Fibroblast of skin of abdomen (primary cell): Measurements from ENCODE around the gene ARHGAP32.
"Not testable (repeated sequence)": the region's sequence is repeated elsewhere in the genome, so short reads cannot be mapped to it uniquely, and the experiment has no call there.

ENCODE experiments used
- DNase-seq: peaks from one replicate; pipeline ENCODE4 v3.0.0-alpha.2; 2013

Gene ARHGAP32

DNA sequence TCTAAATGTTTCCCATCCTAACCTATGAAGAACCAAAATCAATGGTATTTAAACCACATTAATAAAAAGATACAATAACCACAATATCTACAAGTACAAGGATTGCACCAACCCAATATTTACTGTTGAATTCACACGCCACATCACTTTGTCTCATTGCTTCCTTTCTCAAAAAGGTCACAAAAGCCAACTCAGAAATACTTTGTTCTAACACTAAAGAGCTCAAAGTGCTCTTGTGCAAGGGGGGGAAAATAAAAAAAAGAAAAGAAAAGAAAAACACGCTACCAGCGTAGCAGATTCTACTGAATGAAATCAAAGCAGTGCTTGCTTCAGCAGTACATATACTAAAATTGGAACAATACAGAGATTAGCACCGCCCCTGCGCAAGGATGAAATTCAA lies 10.5 kb upstream of the ARHGAP32 start:
- DNase-seq, result no peak

DNA sequence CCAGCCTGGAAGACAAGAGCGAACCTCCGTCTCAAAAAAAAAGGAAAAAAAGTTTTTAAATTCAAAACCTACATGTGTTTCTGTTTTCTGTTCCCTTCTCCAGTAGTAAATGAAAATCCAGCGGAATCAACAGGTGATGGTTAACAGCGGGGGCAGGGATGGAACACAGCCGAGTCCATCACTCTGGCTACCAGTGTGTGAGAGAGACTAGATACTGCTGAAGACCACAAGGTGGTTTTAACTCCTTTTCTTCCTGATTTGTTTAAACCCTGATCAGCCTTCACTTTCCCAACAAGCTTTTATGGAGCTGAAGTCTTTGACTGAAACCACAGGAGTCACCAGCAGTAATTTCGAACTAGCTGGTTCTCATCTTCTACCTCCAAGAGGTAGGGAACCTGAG lies 3.6 kb upstream of the ARHGAP32 start:
- no peak for DNase-seq

DNA sequence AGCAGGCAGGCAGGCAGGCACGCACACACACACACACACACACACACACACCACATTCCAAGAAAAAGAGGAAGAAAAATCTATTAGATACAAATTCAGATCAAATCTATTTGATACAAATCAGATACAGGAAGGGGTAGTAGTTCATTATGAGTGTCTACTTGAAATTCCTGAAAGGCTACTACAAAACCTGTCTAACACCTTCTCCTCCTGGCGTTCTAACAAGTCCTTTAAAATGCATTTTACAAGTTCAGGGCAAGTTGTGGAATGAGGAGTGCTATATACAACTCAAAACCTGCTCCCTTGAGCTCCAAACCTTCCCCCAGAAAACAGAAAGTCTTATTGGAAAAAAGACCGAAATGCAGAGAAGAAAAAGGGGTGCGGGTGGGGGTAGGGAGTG lies 476 bp downstream of the ARHGAP32 start:
- DNase-seq, result no peak

DNA sequence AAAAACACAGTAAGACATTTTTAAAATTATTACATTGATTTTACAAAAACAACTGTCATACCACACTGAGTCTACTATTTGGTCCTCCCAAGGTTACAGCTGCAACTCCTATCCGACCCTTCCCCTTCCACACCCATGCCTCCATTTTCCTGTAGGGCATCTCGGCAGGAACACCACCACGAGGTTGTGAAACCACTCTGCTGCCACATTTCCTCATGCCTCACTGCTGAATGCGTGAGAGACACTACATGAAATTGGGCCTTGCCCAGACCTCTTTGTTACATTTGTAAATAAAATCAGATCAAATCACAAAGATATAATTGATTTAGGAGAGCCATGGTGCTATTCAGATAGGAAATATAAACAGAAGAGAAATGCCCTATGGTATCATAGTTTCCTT lies 2.0 kb downstream of the ARHGAP32 start:
- no peak for DNase-seq

DNA sequence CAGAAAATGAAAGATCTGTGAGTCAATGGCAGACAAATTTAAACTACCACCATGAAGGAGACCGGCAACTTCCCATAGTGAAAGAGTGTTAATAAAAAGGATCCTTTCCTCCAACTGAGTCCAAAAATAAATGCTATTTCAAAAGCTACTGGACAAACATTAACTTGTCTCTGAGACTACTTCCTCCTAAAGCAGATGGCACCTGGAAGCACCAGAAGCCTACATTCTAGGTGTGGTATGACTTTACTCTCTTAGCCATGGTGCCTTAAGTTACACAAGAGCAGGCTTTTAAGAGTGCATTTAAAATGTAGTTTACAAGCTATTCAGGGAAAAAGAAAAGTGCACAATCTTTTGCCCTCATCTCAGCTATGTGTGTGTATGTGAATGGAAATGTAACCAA lies 2.5 kb downstream of the ARHGAP32 start:
- no peak for DNase-seq

DNA sequence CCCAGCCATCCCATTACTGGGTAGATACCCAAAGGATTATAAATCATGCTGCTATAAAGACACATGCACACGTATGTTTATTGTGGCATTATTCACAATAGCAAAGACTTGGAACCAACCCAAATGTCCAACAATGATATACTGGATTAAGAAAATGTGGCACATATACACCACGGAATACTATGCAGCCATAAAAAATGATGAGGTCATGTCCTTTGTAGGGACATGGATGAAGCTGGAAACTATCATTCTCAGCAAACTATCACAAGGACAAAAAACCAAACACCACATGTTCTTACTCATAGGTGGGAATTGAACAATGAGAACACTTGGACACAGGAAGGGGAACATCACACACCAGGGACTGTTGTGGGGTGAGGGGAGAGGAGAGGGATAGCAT lies 7.0 kb downstream of the ARHGAP32 start:
- DNase-seq, result not testable (repeated sequence)

DNA sequence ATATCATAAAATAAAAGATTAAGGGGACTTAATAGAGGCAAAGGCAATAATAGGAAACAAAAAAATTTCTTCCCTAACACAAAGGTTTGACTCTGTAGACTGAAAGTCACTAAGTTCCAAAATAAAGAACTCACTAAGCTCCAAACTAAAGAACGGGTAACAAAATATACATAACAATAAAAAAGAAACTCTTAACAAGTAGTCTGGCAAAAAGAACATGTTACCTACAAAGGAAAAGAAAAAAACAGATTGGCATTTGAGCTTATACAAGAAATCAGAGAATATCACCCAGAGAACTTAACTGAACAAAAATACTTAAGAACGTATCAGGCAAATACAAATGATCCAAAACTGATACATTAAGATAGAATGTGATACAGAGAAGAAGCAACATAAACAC lies 7.5 kb downstream of the ARHGAP32 start:
- no peak for DNase-seq

DNA sequence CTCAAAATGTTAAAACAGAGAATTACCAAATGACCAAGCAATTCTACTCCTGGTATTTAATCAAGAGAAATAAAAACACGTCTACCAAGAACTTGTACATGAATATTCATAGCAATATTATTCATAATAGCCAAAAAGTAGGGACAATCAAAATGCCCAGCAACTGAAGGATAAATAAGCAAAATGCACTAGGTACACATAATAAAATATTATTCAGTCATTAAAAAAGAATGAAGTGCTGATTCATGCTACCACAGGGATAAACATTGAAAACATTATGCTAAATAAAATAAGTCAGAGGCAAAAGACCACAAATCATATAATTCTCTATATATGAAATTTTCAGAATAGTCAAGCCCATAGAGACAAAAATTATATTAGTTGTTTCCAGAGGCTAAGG lies 24.8 kb downstream of the ARHGAP32 start:
- DNase-seq, result no peak

DNA sequence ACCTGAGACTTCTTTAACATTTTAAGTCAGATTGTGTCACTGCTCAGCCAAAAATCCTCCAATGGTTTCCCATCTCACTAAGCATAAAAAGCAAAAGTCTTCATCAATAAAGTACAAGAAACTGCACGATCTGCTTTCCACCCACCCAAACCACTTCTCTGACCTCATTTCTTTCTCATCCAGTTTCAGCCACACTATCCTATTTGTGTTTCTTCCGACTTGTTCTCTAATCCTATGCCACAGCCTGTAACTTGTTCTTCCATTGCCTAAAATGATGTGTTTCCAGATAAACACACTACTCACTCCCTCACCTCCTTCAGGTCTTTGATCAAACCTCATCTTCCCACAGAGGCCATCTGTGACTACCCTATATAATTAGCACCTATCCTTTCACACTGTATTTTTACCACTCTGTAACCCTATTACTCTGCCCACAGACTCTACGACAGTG lies 28.4 kb downstream of the ARHGAP32 start:
- no peak for DNase-seq

DNA sequence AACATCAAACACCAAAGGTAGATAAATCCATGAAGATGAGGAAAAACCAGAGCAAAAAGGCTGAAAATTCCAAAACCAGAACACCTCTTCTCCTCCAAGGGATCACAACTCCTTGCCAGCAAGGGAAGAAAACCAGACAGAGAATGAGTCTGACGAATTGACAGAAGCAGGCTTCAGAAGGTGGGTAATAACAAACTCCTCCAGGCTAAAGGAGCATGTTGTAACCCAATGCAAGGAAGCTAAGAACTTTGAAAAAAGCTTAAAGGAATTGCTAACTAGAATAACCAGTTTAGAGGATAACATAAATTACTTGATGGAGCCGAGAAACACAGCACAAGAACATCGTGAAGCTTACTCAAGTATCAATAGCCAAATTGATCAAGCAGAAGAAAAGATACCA lies 35.0 kb downstream of the ARHGAP32 start:
- DNase-seq, result not testable (repeated sequence)

DNA sequence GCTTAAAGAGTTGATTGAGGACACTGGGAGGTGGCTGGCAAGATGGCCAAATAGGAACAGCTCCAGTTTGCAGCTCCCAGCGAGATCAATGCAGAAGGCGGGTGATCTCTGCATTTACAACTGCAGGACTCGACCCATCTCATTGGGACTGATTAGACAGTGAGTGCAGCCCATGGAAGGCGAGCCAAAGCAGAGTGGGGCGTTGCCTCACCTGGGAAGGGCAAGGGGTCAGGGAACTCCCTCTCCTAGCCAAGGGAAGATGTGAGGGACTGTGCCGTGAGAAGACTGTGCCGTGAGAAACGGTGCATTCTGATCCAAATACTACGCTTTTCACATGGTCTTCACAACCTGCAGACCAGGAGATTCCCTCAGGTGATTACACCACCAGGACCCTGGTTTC lies 36.4 kb downstream of the ARHGAP32 start:
- DNase-seq, result no peak

DNA sequence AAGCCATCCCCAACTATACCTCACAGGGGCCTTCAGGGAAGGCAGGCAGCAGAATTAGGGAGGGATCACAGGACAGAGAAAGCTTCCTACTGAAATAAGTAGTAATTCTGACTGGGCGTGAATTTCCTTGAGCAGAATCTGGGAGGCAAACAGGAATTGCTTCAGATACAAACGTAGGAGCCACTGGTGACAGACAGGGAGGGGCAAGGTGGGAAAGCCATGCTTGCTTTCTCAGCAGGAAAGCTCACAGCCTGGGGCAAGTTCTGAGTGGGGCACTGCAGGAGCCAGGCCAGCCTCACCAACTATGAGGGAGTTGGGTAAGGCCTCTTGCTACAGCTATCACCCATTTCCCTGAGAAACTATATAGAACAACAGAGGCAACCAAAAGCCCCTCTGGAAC lies 43.6 kb downstream of the ARHGAP32 start:
- DNase-seq, result no peak

DNA sequence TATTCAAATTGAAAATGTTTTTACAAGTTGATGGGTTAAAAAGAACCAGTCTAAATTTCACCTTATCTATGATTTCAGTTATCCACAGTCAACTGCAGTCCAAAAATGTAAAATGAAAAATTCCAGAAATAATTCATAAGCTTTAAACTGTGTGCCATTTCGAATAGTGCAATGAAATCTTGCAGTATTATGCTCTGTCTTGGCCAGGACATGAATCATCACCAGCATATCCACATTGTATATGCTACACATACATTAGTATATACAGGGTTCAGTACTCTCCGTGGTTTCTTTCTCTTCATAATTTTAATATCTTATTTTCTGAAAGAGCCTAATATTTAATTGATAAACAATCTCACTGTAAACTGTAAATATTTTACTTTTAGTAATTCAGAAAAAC lies 45.9 kb downstream of the ARHGAP32 start:
- peak; percentile 45 for DNase-seq

DNA sequence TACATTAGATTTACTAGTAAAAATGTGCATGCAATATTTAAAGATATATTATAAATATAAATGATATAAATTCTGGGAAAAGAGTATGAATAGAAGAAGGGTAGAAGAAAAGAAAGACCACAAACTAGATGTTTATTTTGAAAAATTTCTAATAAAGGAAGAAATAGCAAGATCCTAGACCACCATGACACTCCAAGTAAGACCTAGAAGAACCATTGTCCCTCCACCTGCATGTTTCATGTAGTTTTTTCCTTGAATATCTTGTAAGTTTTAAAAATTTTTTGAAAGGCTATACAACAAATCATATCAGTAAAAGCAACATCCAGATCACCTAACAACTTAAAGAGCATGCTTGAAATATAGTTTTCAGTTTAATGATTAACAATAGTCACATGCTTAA lies 46.8 kb downstream of the ARHGAP32 start:
- no peak for DNase-seq

DNA sequence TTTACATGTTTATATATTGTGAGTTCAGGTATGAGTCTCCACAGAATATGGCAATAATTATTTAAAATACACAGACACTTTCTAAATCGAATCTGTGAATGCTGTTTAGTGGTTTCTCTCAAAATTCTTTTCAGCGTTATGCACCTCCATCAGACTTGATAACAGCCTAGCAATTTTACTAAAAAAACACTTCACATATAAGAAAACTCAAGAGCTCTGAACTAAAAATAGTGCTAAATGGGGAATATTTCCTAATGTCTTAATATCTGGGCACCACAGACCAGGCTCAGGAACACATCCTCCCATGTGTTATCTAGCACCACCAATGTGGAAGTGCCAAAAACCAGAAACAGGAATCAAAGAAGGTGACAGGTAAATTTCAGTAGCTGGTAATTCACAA lies 47.9 kb downstream of the ARHGAP32 start:
- no peak for DNase-seq

DNA sequence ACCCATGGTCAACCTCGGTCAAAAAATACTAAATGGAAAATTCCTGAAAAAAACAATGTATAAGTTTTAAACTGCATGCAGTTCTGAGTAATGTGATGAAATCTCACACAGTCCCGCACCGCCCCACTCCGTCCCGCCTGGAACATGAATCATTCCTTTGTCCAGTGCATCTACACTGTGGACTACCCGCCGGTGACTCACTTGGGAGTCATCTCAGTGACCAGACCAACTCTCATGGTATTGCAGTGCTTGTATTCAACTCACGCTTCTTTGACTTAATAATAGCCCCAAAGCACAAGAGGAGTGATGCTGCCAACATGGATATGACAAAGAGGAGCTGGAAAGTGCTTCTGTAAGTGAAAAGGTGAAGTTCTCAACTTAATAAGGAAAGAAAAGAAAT lies 48.8 kb downstream of the ARHGAP32 start:
- DNase-seq, result peak; percentile 99

DNA sequence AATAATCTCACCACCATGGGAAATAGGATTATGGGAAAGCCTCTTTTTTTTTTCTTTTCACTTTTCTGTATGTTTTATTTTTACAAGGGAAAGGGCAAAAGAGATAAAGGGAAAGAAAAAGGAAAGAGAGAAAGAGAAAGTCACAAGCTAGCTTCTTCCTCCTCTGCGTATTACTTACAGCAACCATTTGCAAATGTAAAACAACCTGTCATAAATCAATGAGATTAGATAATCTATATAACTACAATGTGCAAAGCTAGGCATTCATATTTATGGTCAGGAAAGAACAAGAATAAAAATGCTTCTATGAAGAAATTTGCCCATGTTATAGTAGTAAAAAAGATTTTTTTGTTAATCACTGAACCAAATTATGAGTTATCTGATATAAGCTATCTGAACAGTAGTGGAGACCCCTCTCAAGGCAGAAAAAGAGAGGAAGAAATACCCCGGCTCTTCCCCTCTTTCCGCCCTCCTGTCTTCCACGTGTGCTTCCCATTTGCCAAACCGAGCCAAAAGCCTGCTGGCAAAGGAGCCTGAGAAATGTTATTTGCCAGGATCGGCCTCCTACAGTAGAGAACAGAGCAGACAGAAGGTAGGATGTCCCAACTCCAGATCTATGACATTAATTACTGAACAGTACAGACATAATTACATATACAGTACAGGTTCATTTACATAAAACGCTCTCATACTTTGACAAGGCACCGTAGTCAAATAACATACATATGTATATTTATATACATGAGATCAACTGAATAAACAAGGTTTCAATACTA lies 50.2 kb downstream of the ARHGAP32 start:
- peak; percentile 26 for DNase-seq

DNA sequence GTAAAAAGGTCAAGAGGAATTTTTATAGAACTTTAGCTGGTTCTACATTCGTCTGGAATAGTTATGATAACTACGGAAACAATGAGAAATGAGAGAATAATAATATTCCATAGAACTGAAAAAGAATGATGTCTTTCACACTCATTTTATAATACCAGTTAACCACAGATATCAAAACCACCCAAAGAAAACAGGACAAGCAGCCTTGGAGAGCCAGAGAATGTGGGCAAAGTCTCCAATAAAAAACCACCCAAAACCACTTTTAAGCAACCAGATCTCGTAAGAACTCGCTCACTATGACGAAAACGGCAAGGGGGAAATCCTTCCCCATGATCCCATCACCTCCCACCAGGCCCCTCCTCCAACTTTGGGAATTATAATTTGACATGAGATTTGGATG lies 60.8 kb downstream of the ARHGAP32 start:
- no peak for DNase-seq

DNA sequence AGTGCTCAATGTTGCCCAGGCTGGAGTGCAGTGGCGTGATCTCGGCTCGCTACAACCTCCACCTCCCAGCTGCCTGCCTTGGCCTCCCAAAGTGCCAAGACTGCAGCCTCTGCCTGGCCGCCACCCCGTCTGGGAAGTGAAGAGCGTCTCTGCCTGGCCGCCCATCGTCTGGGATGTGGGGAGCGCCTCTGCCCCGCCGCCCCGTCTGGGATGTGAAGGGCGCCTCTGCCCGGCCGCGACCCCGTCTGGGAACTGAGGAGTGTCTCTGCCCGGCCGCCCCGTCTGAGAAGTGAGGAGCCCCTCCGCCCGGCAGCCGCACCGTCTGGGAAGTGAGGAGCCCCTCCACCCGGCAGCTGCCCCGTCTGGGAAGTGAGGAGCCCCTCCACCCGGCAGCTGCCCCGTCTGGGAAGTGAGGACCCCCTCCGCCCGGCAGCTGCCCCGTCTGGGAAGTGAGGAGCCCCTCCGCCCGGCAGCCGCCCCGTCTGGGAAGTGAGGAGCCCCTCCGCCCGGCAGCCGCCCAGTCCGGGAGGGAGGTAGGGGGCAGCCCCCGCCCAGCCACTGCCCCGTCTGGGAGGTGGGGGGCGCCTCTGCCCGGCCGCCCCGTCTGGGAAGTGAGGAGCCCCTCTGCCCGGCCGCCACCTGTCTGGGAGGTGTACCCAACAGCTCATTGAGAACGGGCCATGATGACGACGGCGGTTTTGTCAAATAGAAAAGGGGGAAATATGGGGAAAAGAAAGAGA lies 63.1 kb downstream of the ARHGAP32 start:
- not testable (repeated sequence) for DNase-seq

DNA sequence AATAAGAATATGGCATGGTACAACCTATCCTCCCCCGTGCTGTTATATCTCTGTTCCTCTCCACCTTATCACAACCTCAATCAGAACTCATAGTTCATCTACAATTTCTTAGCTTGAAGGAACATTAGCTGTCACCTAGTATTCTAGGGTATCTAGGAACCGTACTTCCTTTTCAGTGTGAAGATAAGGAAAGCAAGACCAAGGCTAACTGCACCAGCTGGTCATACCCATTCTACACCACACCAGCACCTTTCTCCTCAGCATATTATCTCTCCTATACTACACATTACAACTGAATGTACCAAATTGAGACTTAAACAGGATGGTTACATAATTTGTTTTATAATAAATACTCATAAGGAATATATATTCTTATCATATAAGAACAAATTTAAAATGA lies 73.1 kb downstream of the ARHGAP32 start:
- no peak for DNase-seq

DNA sequence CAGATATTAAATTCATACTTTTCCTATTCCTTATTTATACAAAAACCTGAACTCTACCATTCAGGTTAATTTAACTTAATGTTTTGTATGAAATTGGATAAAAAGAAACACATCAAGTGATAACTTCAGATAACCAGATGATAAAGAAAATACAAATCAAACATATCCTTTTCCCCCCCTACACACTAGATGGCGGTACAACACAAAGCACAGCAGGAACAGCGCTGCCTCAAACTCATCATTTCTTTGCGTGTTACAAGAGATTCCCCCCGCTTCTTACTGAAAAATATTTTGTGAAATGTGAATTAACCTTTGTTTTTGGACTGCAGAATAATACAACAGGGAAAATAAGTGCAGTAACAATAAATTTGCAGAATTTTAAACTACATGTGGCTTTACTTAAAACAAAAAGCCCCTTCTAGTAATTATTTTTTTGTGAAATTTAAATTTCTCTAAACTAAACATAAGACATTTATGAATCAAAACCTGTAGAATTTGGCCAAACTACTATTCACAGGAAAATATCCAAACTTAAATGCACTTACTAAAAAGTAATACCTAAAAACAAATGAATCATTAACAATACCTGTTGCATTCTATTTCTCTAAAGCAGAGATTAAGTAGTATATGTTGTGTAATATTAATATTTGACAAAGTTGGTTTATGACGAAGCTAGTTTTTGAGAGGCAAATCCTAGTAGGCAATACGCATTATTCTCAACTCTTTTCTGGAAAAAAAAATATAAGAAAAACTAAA lies 74.4 kb downstream of the ARHGAP32 start:
- peak; percentile 62 for DNase-seq

DNA sequence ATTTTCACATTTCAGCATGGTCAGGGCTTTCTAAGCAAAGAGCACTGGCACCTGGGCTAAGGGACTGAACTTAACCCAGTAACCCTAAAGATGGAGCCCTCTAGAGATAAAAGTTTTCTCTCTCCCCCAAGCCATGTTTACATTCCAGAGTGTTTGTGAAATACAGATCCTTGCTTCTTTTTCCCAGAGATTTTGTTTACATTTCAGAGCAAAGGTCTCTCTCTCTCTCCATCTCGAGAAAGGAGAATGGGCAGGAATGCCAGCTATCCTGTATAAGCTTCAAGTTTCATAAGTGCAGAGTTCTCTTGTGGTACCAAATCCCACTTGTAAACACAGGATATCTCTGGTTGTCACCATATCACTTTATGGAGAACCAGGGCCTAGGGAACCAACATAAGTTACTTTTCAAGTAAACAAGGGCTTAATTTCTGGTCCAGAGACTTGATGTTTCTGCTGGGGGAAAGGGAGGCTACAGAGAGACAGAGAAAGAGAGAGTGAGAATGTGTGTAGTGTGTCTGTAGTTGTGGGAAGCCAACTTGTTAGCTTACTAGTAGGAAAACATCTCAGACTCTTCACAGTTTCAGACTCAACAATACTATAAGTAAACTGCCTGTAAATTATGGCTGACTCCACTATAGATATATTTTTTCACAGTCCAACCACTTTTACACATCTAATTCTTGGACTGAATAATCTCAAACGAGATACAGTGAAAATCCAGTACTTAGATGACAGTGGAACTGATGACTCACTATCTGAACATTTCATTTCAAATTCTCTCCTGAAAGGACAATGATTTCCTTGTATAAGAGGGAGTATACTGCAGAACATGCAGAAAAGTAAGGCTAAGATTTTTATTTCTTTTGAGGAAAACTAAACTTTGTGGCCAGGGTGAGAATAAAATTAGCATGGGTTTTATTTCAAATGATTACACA lies 76.2 kb downstream of the ARHGAP32 start:
- peak; percentile 53 for DNase-seq
